IMR-90 (cell line): Measurements from ENCODE around the gene NLGN4X. TPM values are rescaled to one million over a fixed set of nuclear protein-coding genes. Genes with fewer than 3 reads are reported as not detected.

ENCODE experiments used
- ATAC-seq: fragments of 200-7000 bp; cut with Tn5 transposase; 2 replicates; pipeline ENCODE4 v1.9.1; 2020; ENCODE audit warnings: low read depth, mild to moderate bottlenecking, moderate library complexity
- BruUV-seq: library from RNA; stranded (reverse); fragments of 400-500 nt; replicated peaks from 2 replicates; lab custom pipeline; 2021; lab: Mats Ljungman, UMichigan
- CTCF ChIA-PET: fragments of 300-600 bp; formaldehyde crosslinking; extraction: SDS; loops from one replicate; lab custom pipeline; 2021; ENCODE audit warnings: antibody characterized with exemption; lab: Yijun Ruan, JAX
- POLR2A ChIA-PET: fragments of 300-600 bp; sonication (Branson Sonifier 250); formaldehyde crosslinking; loops from one replicate; lab custom pipeline; 2022; ENCODE audit warnings: antibody characterized with exemption; ENCODE audit not compliant: unreplicated experiment; lab: Charles Lee
- DNase-seq: peaks from one replicate; pipeline ENCODE4 v3.0.0; 2013
- H2AFZ ChIP-seq: replicated peaks from 2 replicates; pipeline ENCODE3; 2013; ENCODE audit warnings: low read length, mild to moderate bottlenecking; ENCODE audit not compliant: poor library complexity
- H2AK5ac ChIP-seq: 2 replicates; pipeline ENCODE4 v1.6.1; 2013; ENCODE audit warnings: low read depth, low read length, inconsistent platforms
- H2AK9ac ChIP-seq: replicated peaks from 2 replicates; pipeline ENCODE3; 2013; ENCODE audit warnings: mild to moderate bottlenecking, low read depth, low read length, moderate library complexity; ENCODE audit not compliant: poor library complexity
- H2BK120ac ChIP-seq: 2 replicates; pipeline ENCODE4 v1.6.1; 2013; ENCODE audit warnings: low read depth, low read length, inconsistent platforms
- H2BK15ac ChIP-seq: 3 replicates; pipeline ENCODE4 v1.6.1; 2013; ENCODE audit warnings: low read depth, low read length, inconsistent platforms
- H2BK20ac ChIP-seq: 2 replicates; pipeline ENCODE4 v1.6.1; 2013; ENCODE audit warnings: low read depth, mild to moderate bottlenecking, inconsistent platforms, low read length, moderate library complexity
- H2BK5ac ChIP-seq: 2 replicates; pipeline ENCODE4 v1.6.1; 2013; ENCODE audit warnings: mild to moderate bottlenecking, low read depth, low read length, inconsistent platforms; ENCODE audit not compliant: poor library complexity, severe bottlenecking
- H3K14ac ChIP-seq: replicated peaks from 2 replicates; pipeline ENCODE4 v1.6.1; 2013; ENCODE audit warnings: low read depth, low read length, inconsistent platforms
- H3K18ac ChIP-seq: 2 replicates; pipeline ENCODE4 v1.6.1; 2013; ENCODE audit warnings: low read depth, low read length, control low read depth
- H3K23ac ChIP-seq: 2 replicates; pipeline ENCODE4 v1.6.1; 2013; ENCODE audit warnings: low read depth, low read length, inconsistent platforms
- H3K27ac ChIP-seq: 2 replicates; pipeline ENCODE4 v1.5.1; 2013; ENCODE audit warnings: mild to moderate bottlenecking, control low read depth, low read length; ENCODE audit not compliant: insufficient read depth
- H3K27me3 ChIP-seq: 2 replicates; pipeline ENCODE4 v1.6.1; 2013; ENCODE audit warnings: low read length; ENCODE audit not compliant: control insufficient read depth, insufficient read depth
- H3K36me3 ChIP-seq: 2 replicates; pipeline ENCODE4 v1.6.1; 2013; ENCODE audit warnings: low read length, mixed read lengths; ENCODE audit not compliant: control insufficient read depth, insufficient read depth
- H3K4ac ChIP-seq: 2 replicates; pipeline ENCODE4 v1.6.1; 2013; ENCODE audit warnings: low read depth, low read length, inconsistent platforms
- H3K4me1 ChIP-seq: 2 replicates; pipeline ENCODE4 v1.6.1; 2013; ENCODE audit warnings: low read length, mixed read lengths; ENCODE audit not compliant: control insufficient read depth, insufficient read depth
- H3K4me2 ChIP-seq: 2 replicates; pipeline ENCODE4 v1.6.1; 2013; ENCODE audit warnings: low read depth, mild to moderate bottlenecking, control low read depth, low read length, moderate library complexity
- H3K4me3 ChIP-seq: 2 replicates; pipeline ENCODE4 v1.5.1; 2013; ENCODE audit warnings: low read depth, mild to moderate bottlenecking, control low read depth, low read length, moderate library complexity; ENCODE audit not compliant: insufficient read depth
- H3K56ac ChIP-seq: 2 replicates; pipeline ENCODE4 v1.6.1; 2013; ENCODE audit warnings: low read length, inconsistent platforms; ENCODE audit not compliant: insufficient read depth; ENCODE audit errors: extremely low read depth
- H3K79me1 ChIP-seq, 2 experiments: 2 replicates each; pipeline ENCODE4 v1.6.1; 2013; ENCODE audit warnings: low read length in 2 of 2, inconsistent platforms in 1 of 2, low read depth in 1 of 2
- H3K9ac ChIP-seq: 2 replicates; pipeline ENCODE4 v1.6.1; 2013; ENCODE audit warnings: low read depth, low read length, control low read depth
- H3K9me1 ChIP-seq: 2 replicates; pipeline ENCODE4 v1.6.1; 2013; ENCODE audit warnings: low read length, inconsistent platforms; ENCODE audit not compliant: insufficient read depth
- H3K9me3 ChIP-seq: 2 replicates; pipeline ENCODE4 v1.6.1; 2013; ENCODE audit warnings: low read length; ENCODE audit not compliant: control insufficient read depth, insufficient read depth
- H4K20me1 ChIP-seq: 2 replicates; pipeline ENCODE4 v1.6.1; 2013; ENCODE audit warnings: low read length, inconsistent platforms; ENCODE audit not compliant: insufficient read depth
- H4K5ac ChIP-seq: 2 replicates; pipeline ENCODE4 v1.6.1; 2013; ENCODE audit warnings: mild to moderate bottlenecking, low read depth, low read length, control low read depth
- H4K8ac ChIP-seq, 2 experiments: 2 replicates each; pipeline ENCODE4 v1.6.1; 2013; ENCODE audit warnings: low read depth in 2 of 2, low read length in 2 of 2, control low read depth in 1 of 2, inconsistent platforms in 1 of 2
- H4K91ac ChIP-seq: 2 replicates; pipeline ENCODE4 v1.6.1; 2013; ENCODE audit warnings: low read depth, low read length, inconsistent platforms; ENCODE audit not compliant: insufficient read depth
- BHLHE40 ChIP-seq: fragments of 150-350 bp; IDR thresholded peaks from 2 replicates; pipeline ENCODE4 v1.6.1; 2016; ENCODE audit warnings: mild to moderate bottlenecking, low read depth, low read length
- CHD1 ChIP-seq: IDR thresholded peaks from 2 replicates; pipeline ENCODE4 v1.6.1; 2012; ENCODE audit warnings: low read depth, low read length, improper control_type of control experiment
- FOS ChIP-seq: fragments of 150-350 bp; IDR thresholded peaks from 2 replicates; pipeline ENCODE4 v1.6.1; 2016; ENCODE audit warnings: low read depth, low read length
- MAFK ChIP-seq: IDR thresholded peaks from 2 replicates; pipeline ENCODE4 v1.6.1; 2012; ENCODE audit warnings: low read depth, low read length, improper control_type of control experiment
- MAZ ChIP-seq: IDR thresholded peaks from 2 replicates; pipeline ENCODE4 v1.6.1; 2012; ENCODE audit warnings: low read depth, mild to moderate bottlenecking, low read length, improper control_type of control experiment, moderate library complexity, borderline replicate concordance
- NFE2L2 ChIP-seq: fragments of 150-350 bp; IDR thresholded peaks from 2 replicates; pipeline ENCODE4 v1.6.1; 2016; ENCODE audit warnings: low read depth, mild to moderate bottlenecking, low read length
- RAD21 ChIP-seq: IDR thresholded peaks from 2 replicates; pipeline ENCODE4 v1.6.1; 2012; ENCODE audit warnings: low read length, improper control_type of control experiment
- RCOR1 ChIP-seq: IDR thresholded peaks from 2 replicates; pipeline ENCODE4 v1.6.1; 2012; ENCODE audit warnings: mild to moderate bottlenecking, low read length, improper control_type of control experiment; ENCODE audit not compliant: insufficient replicate concordance
- RFX5 ChIP-seq: IDR thresholded peaks from 2 replicates; pipeline ENCODE4 v1.8.0; 2012; ENCODE audit warnings: low read depth, mild to moderate bottlenecking, low read length, moderate library complexity
- SMC3 ChIP-seq: fragments of 150-350 bp; IDR thresholded peaks from 2 replicates; pipeline ENCODE4 v1.6.1; 2016; ENCODE audit warnings: low read depth, mild to moderate bottlenecking, antibody characterized with exemption, low read length, moderate library complexity
- WGBS, 2 experiments: methylation state at CpG; one replicate each; pipeline versions ENCODE4 v1.1.5 to v1.1.7; 2013; ENCODE audit warnings: missing lambda C conversion rate in 2 of 2; ENCODE audit not compliant: insufficient read length in 1 of 2; ENCODE audit errors: extremely low coverage in 2 of 2; 5-methylcytosine and 5-hydroxymethylcytosine counted together
- dilution Hi-C: fragments of 300-500 bp; cut with HindIII; formaldehyde crosslinking; loops from one replicate; pipeline ENCODE4 v1.14.3; 2018; ENCODE audit warnings: low sequenced_read_pairs; ENCODE audit not compliant: unreplicated experiment
- in situ Hi-C: fragments of 300-500 bp; cut with MboI; formaldehyde crosslinking; loops from 3 replicates; pipeline ENCODE4 v1.14.3; 2019; ENCODE audit warnings: low sequenced_read_pairs, inconsistent platforms, mixed read lengths
- intact Hi-C: fragments of 100-400 bp; cut with micrococcal nuclease; formaldehyde crosslinking; loops from 2 replicates; pipeline ENCODE4 v1.10.0; 2022
- polyA plus RNA-seq, 3 experiments: library from polyadenylated mRNA; depleted of rRNA; stranded (reverse); fragments of >200 nt; gene quantifications; 2 replicates each; pipeline ENCODE4 v1.2.3, GENCODE V29; 2012; ENCODE audit warnings: low replicate concordance in 1 of 3
- total RNA-seq: library from RNA; depleted of rRNA; stranded (reverse); fragments of >200 nt; gene quantifications from 2 replicates; pipeline ENCODE4 v1.2.3, GENCODE V29; 2012

The NLGN4X gene
- total and polyA plus RNA-seq, 2 of the 4 experiments (the other 2 are of a cell fraction) = not detected

- Histone ChIP-seq H2BK5ac (no peak overlapping the region), H3K14ac (no peak overlapping the region), H3K9ac (no peak overlapping the region), H3K9me1 (no peaks in the 10 kb centered on the region), H3K4me2 (no peak overlapping the region), H3K4me1 (no peaks in the 10 kb centered on the region), H2BK120ac (no peak overlapping the region), H3K4ac (no peak overlapping the region), H2BK15ac (no peak overlapping the region), H3K36me3 (no peaks in the 10 kb centered on the region), H2BK20ac (no peak overlapping the region), H3K4me3 (no peak overlapping the region), H3K79me1 (no peaks in the 10 kb centered on the region), H3K9me3 (peaks cover 5% of the 10 kb centered on the region; the same call in 1 of the 2 replicates), H3K56ac (no peak overlapping the region), H2AFZ (no peak overlapping the region), H4K91ac (no peak overlapping the region), H4K8ac (no peak overlapping the region), H4K20me1 (no peaks in the 10 kb centered on the region), H4K5ac (no peak overlapping the region), H3K27me3 (no peaks in the 10 kb centered on the region), H2AK9ac (no peak overlapping the region), H2AK5ac (no peak overlapping the region), H3K23ac (no peak overlapping the region), H3K18ac (no peak overlapping the region), H3K27ac (no peak overlapping the region)
- dilution Hi-C loops = no loop called here
- ChIA-PET POLR2A (no interaction called here), CTCF (no interaction called here)
- WGBS, 2 experiments = no CpG with 5 or more reads among the region's 3 CpGs
- TF ChIP-seq MAFK (no peak), NFE2L2 (no peak), RAD21 (no peak), RCOR1 (no peak), SMC3 (no peak), CHD1 (no peak), FOS (no peak), MAZ (no peak), RFX5 (no peak), BHLHE40 (no peak)
- BruUV-seq = no TSS peak
- ATAC-seq (no peak), DNase-seq (no peak)
- in situ Hi-C loops = no loop called here
- intact Hi-C loops = no loop called here
Measured at GRCh38 chrX:5965406-5965805, 263.3 kb downstream of the NLGN4X start.
